Suppressor macrophage (primary cell): Measurements from ENCODE around the gene PRKCE.
"Not testable (repeated sequence)": the region's sequence is repeated elsewhere in the genome, so short reads cannot be mapped to it uniquely, and the experiment has no call there.

ENCODE experiments used
- DNase-seq, 4 experiments: peaks; one replicate each; pipeline ENCODE4 v3.0.0-alpha.2; 2020 to 2022

PRKCE gene

DNA sequence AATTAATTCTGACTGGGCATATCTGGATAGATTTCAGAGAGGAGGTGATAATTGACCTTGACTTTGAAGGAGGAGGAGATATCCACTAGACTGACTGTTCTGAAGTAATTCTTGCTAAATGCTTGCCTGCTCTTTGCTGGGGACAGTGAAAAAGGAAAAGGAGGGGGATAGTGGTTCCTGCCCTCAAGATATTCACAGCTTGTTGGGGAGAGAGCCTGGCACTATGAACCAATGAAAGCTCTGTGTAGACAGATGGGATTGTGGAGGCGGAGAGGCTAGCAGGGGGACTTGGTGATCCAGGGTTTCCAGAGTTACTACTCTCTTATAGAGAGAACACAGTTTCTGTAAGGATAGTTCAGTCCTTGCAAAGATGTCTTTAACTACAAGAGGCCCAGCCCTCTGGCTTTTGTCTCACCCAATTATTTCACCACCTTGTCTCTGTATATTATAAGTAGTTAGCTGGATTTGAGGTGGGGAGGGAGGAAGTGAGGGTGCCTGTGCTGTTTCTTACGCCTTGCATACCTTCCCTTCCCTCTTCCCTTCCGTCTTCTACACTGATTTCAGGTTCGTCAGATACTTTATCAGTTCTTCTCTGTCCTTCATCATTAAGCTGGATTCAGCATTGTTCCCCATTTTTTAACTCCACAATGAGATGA is 190.4 kb downstream of the PRKCE start:
- no peak for DNase-seq

DNA sequence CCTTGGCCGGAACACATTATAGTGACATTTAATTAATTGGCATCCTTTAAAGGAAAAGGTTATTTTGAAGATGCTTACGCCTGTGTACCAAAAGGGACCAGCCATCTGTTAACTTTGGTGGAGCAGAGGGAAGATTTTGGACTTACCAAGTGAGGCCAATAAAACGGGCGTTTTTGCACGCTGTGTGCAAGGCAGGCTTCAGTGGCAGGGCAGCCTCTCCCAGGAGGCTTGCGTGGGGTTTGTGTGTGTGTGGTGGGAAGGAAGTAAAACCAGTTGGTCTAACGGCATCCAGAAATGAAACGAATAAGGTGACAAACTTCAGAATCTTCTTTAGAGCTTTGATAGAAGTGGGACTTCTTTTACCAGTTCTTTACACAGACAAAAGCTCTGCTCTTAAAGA is 191.7 kb downstream of the PRKCE start:
- DNase-seq, result peak; percentile 29 to 56 (median 49)

DNA sequence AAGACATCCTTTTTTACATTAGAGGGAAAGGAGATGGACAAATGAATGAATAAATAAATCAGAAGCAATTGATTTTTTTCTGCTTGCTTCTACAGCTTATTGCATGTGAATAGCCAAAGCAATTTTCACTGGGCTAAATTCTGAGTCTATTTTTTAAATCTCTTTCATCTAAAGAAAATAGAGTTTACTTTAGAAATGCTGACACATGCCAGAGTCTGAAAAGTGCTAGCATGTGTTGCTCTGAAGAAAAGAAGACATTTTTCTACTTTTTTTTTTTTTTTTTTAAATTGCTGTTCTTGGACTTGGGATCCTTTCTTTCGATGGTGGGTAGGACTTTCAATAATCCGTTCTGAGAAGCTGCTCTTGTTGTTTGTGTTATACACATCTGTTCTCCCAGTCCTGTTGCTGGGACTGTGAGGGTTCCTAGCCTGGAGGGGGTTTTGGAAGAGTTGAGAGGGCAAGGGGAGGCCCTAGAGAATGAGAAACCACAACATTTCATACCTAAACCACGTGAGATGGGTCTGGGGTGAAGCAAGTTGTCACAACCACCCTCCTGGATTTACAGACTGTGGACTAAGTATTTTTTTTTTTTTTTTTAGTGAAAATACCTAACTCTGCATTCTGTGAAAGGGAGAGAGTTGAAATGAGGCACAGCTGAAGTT is 193.5 kb downstream of the PRKCE start:
- no peak for DNase-seq

DNA sequence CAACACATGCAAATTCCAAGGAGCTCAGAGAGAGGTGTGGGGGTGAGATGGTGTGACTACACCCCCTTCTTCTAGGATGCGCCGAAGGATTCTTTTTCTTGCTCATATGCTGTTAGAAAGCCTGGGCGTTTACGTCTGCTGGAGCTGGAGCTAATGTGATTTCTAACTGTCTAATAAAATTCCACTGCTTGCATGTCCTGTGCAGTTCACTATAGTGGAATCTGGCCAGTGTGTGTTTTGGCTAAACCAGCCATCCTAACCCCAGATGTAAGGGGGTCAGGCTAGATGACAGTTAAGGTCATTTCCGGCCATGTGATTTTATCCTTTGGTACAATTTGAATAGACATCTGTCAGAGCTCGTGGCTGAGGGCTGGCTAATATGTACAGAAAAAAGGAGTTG is 194.1 kb downstream of the PRKCE start:
- no peak for DNase-seq

DNA sequence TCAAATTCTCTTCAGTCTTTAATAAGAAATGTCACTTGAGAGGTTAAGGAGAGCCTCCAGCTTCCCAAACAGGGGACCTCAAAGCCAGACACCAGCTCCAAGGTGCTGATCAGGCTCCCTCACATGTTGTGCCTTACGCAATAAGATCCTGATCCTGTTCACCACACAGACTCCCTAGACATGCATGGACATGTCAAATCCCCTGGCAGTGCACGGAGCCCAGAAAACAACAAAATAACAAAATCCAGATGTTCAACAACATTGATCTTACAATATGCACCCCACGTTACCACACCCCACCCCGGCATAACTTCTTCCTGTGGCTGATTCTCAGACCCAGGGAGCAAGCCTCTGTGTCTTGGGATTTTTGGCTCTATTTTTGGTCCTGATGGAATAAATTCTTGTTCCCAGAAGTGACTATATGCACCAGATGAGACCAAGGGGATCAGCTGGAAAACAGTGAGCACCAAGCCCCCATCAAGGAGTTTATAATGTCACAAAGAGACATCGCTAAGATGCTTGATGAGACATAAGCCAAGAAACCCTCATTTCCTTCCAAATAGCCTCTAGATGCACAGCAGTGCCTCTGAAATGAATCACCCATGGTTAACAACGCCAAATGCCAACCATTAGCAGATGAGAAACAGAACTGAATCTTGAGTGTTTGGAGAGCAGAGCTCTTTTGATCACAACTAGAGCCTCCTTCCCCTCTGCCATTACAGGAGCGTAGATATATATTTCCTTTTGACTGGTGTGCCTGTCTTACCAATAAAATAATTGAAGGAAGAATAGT is 198.2 kb downstream of the PRKCE start:
- DNase-seq, result peak in 1 of 4 experiments; percentile 30

DNA sequence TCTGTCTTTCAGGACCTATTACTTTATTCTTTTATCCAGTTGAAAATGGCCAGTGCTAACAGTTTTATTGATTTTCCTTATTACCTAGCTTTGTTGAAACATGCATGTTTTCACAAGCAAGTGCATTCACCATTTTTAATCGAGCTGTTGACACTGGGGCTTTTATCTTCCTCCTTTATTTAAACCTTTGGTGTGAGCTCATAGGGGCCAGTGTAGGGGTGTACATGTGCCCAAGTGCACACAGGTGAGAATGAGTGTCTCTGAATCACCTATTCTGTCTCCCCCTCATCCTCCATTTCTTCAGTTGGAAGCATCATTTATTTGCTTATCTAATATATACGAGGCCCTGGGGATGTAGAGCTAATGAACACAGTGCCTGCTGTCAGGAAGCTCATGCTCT is 199.1 kb downstream of the PRKCE start:
- no peak for DNase-seq

DNA sequence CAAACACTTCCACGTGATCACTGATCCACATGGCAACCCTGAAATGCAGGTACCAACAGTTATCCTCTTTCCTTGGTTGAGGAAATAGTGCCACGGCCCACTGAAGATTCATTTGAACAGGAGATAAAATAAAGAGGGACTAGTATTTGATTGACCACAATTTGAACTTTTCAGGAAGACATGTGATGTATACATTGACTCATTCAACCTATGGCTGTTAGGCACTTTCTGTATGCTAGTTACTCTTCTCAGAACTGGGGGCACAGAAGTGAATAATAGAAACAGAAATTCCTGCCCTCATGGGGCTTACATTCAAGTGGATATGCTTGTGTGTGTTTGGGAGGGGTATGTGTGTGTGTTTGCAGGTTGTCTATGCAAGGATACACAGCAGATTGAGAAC is 199.6 kb downstream of the PRKCE start:
- no peak for DNase-seq

DNA sequence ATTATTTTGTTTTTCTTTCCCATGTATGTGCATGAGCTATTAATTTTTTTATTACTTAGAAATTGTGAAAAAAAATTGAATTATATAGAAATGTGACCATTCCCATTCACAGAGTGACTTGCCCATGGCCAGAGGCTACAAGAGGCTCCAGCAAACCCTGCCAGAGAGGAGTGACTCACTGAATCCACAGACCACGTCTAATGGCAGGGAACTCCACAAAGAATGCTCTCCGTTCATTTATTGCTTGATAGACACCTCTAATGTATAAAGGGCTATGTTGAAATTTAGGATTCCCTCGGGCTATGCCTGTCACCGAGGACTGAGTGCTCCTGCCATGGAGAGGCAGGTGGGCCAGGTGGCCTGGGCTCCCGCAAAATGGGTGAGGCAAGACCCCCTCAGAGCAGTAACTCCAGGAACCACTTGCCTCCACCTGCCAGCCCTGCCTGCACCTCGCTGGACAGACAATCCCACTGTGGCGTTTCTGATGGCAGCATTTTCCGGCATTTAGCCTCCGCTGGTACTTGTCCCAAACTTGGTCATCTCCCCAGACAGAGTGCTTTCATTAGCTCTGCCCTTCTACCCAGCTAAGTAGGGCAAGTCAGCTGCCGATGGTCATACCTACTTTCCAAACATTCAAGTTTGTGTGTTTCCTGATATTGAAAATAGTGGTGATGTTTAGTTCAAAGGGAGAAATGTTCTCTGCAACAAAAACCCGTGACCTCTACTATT is 200.3 kb downstream of the PRKCE start:
- DNase-seq, result no peak

DNA sequence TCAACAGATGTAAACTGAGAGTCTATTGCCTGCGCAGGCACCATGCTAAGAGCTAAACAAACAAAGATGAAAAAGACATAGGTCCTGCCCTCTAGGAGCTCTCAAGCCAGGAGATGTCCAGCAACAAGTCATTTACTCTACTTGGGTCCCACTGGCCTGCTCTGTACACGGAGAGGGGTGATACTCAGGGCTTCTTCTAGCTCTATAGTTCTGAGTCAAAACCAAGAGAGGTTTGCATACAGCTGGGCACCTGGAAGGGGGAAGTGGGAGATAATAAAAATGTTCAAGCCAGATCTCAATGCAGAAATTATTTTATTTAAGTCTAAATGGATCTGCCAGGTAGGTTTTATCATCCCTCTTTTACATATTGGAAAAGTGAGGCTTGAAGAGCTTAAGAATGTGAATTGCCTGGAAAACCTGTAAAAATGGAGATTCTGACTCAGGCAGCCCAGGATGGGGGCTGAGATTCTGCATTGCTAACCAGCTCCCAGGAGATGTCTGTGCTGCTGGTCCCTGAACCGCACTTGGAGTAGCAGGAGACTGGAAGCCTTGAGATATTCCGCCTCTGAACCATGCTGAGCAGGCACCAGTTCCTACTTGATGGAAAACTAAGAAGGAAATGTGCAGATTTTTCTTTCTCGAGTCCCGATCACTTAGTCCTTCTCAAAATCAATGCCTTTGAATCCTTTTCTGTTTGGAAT is 201.1 kb downstream of the PRKCE start:
- no peak for DNase-seq

DNA sequence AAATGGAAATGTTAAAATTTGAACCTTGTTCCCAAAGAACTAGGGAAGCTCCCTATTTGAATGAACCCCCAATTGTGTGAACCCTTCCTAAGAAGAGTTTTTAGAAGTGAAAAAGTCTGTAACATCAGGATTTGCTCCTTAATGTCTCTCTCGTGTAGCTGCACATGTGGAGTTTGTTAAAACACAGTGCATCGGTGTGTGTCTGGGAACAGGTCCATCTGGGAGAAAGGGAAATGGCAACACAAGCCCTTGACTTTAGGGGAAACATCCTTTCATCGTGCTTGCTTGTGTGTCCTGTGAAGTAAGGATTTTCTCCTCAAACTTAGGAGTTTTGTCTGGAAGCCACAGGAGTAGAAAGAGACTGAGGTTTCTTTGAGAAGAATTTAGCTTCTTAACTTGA is 203.9 kb downstream of the PRKCE start:
- DNase-seq, result no peak

DNA sequence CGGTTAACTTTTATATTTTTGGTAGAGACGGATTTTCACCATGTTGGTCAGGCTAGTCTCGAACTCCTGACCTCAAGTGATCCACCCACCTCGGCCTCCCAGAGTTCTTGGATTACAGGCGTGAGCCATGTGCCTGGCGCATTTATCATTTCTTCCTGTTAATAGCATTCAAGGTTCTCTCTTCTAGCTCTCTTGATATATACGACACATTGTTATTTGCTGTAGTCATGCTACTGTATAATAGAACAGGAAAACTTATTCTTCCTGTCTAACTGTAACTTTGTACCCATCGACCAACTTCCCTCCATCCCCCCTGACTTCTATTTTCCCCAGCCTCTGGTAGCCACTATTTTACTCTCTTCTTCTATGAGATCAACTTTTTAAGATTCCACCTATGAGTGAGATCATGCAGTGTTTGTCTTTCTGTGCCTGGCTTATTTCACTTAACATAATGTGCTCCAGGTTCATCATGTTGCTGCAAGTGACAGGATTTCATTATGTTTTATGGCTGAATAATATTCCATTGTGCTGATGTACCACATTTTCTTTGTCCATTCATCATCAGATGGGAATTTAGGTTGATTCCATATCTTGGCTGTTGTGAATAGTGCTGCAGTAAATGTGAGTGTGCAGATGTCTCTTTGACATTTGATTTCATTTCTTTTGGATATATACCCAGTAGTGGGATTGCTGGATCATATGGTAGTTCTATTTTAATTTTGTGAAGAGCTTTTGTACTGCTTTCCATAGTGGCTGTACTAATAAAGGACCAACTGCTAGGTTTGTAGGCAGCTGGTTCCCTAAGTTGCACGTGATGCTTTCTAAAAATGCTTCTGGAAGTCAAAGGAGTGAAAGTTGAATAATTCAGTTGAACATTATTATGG is 205.2 kb downstream of the PRKCE start:
- no peak for DNase-seq

DNA sequence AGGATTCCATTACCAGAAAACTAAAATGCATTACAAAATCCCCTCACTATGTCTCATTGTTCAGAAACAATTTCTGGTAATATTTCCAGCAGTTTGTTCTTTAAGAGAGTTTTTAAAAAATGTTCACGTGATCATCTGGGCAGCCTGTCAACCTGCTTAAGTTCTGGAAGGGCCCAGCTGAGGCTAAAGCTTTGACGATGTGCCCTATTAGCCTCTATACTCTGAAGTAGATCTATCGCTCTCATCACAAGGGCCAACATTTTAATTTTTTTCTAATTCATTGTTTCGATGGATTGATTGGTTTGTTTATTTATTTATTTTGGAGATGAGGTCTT is 205.8 kb downstream of the PRKCE start:
- no peak for DNase-seq

DNA sequence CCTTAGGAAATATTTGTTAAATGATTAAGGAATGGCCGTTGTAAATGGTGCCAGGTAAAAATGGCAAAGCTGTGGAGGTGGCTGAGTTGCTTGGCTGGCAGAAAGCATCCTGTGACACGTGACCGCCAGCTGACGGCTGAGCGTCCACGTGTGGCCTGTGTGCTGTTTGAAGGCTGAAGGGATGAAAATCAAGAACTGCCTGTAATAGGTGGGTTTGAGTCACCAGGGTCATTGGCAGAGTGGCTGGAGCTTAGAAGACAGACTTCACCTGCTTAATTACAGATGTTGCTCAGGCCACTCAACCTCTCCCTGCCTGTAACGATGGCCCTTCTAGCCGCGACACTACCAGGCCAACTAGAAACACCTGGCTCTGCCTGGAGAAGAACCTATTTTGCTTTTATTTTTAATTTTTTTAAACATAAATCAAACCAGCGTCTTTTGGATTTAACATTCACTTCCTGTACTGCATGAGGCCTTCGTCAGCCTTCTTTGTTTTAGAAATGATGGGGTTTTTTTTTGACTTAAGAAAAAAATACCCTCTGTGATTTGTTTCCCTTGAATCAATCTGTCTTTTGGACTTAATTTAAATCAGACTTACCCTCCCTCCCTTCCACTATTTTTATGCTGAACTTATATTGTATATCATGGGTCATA is 206.5 kb downstream of the PRKCE start:
- DNase-seq, result peak in 1 of 4 experiments; percentile 7

DNA sequence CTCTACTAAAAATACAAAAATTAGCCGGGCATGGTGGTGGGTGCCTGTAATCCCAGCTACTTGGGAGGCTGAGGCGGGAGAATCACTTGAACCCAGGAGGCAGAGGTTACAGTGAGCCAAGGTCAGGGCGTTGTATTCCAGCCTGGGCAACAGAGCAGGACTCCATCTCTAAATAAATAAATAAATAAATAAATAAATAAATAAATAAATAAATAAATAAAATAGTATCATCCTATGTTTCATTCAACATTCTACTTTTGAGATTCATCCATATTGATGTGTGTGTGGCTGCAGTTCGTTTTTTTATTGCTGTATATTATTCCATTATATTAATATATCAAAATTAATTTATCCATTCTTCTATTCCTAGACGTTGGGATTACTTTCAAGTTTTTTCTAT is 207.4 kb downstream of the PRKCE start:
- DNase-seq, result not testable (repeated sequence)

DNA sequence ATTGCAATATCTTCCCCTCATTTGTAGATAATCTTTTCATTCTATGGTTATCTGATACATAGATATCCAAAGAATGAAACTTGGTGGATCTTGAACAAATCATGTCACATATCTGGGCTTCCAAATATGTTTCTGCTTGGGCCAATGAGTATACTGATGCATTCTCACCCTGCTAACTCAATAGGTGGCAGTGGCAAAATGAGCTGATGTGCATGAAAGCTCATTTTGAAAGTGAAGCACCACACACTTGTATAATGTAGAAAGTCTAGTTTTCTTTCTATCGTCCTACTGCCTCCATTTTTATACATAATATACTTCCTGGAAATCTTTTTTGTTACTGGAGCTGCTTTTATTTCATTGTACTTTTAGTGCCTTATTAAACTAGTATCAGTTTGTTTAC is 208.2 kb downstream of the PRKCE start:
- DNase-seq, result no peak

DNA sequence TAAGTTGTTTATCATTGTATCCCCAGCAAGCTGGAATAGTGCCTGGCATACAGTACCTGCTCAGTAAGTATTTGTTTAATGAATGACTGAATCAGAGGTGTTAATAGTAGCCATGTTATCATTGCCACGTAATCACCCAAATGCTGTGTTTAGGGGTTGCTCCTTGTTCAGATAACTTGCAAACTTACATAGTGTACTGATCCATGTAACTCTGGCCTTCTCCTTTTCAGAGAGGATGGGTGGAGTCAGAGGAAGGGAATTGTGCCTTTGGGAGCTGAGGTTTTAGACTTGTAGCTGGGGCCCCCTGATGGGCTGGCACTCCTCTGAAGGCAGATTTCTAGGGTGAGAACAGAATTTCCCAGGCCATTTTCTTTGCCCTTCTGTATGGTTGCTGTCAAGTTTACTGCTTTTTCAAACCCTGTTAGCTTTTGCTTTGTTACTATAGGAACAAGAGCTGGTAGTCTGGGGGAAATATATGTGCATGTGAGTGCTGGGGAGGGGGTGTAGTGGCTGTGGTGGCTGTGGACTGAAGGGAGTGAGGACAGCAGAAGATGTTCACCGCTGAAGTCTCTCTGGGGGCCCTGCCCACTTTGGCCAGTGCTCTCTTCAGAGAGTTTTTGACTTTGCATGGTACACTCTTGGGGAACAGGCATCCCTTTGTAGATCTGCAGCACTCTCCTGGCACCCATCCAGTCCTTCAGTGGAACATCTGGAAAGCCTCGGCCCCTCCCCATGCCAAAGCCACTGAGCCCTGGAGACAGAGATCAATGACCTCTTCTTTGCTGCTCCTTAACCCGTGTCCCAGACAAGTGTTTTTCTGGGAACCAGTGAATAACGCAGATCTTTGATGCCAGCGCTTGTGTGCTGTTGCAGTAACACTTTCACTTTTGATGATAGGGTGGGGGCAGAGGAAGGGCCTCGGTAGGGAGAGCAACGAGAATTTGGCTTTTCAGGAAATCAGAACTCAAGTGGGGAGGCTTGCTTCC is 209.0 kb downstream of the PRKCE start:
- DNase-seq, result peak; percentile 33 to 60 (median 54)

DNA sequence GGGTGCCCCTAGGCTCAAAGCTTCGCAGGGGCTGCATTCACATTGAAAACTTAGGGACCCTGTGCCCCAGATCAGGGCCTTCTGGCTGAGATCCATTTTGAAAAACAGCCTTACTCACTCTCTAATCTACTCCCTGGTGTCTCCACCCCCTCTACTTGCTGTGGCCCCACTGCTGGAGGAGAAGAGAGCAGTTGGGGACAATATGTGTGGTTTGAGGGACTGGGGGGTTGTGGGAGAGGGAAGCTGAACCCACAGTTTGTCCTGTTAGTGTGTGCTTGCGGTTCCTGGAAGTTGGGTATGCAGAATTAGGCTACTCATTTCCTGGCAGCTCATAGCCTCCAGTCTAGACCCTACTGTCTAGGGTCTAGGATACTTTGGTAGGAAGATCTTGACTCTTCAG is 211.4 kb downstream of the PRKCE start:
- DNase-seq, result peak in 1 of 4 experiments; percentile 15

DNA sequence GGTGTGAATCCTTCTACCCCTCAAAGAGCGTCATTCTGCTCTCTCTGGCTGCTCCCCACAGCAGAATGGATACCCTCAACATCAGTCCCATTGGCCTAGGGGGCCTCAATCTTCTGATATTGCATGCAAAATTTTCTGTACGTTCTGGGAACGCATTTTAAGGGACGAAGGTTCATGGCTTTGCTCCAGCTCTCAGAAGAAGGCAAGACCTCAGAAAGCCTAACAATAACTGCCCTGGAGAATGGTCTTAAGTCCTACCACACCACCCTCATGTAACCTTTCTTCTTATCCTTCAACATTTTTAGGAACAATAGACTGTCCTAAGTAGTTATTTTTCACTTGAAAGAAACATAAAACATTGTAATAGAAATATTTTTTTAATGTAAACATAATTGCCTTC is 212.6 kb downstream of the PRKCE start:
- DNase-seq, result no peak

DNA sequence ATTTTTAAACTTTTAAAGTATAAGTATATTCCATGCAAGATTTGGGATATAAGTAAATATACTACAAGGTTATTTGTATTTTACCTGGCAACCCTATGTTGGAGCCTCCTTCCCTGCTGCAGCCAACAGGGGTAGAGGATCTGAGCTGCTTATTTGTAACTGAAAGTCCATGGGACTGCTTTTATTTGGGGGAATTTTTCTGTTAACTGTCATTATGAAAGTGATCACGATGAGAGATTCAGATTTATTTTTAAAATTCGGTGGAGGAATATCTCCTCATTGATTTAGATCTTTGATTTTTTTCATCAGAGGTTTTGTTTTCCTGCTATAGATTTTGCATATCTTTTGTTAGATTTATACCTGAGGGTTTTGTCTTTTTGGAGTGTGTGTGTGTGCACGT is 215.9 kb downstream of the PRKCE start:
- no peak for DNase-seq

DNA sequence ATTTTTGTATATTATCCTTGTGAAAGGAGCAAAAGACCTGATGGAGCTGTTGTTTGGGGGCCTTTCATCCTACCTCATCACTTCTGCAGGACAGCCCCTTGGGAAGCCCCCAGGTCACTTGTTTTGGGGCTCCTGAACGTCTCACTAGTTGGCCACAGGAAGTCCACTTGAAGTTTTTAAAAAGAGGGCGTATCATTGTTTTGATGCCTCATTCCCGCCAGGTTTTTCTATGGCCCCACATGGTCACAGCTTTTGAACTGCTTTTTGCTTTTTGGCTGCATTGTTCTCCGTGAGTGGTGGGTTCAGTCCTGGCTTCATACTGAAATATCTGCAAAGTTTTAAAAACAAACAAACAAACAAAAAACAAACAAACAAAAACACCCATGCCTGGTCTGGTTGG is 216.3 kb downstream of the PRKCE start:
- no peak for DNase-seq
